Prostate gland (tissue), 2 donors: ENCODE measurements around the gene GTF3A. TPM values are rescaled to one million over a fixed set of nuclear protein-coding genes. Genes with fewer than 3 reads are reported as not detected.

Source experiments
- DNase-seq: peaks from one replicate; pipeline ENCODE4 v3.0.0-alpha.2; 2019; ENCODE audit warnings: low spot score
- H3K27ac ChIP-seq, 2 donors: fragments of 200-600 bp; sonication (generic); 2 replicates each; pipeline ENCODE4 v1.5.1; 2017 to 2019
- H3K27me3 ChIP-seq: fragments of 200-600 bp; sonication (generic); replicated peaks from 2 replicates; pipeline ENCODE4 v1.5.1; 2019; ENCODE audit not compliant: insufficient read depth
- H3K36me3 ChIP-seq, 2 donors: fragments of 200-600 bp; sonication (generic); 1 replicate in 1 of 2; 2 replicates in 1 of 2; pipeline versions ENCODE4 v1.5.1 to v1.8.1; 2017 to 2019
- H3K4me1 ChIP-seq: fragments of 200-600 bp; sonication (generic); replicated peaks from 2 replicates; pipeline ENCODE4 v1.5.1; 2019
- H3K4me3 ChIP-seq, 2 donors: fragments of 200-600 bp; sonication (generic); 2 replicates each; pipeline ENCODE4 v1.5.1; 2017 to 2019
- H3K9me3 ChIP-seq: fragments of 200-600 bp; sonication (generic); 2 replicates; pipeline ENCODE4 v1.5.1; 2017
- CTCF ChIP-seq, 4 experiments: fragments of 200-600 bp in 2 of 4; fragments of 450-650 bp in 2 of 4; sonication (generic) in 2 of 4; IDR thresholded peaks; 1 replicate in 3 of 4; 2 replicates in 1 of 4; pipeline ENCODE4 v1.5.1; 2016 to 2019; ENCODE audit warnings: antibody characterized with exemption in 4 of 4, mild to moderate bottlenecking in 2 of 4, moderate library complexity in 2 of 4
- POLR2A ChIP-seq: fragments of 450-650 bp; IDR thresholded peaks from one replicate; pipeline ENCODE4 v1.6.1; 2016; ENCODE audit warnings: antibody characterized with exemption, mild to moderate bottlenecking
- POLR2AphosphoS5 ChIP-seq: sonication (generic); formaldehyde crosslinking; IDR thresholded peaks from one replicate; pipeline ENCODE4 v1.6.1; 2017; ENCODE audit warnings: antibody characterized with exemption
- WGBS: methylation state at CpG from one replicate; pipeline ENCODE4 v1.1.5; 2018; 5-methylcytosine and 5-hydroxymethylcytosine counted together
- intact Hi-C: fragments of 100-400 bp; cut with DNase I; formaldehyde crosslinking; loops from one replicate; pipeline ENCODE4 v1.14.2; 2022
- total RNA-seq, 2 donors: library from RNA; depleted of rRNA; stranded (reverse); fragments of >200 nt; gene quantifications; one replicate each; pipeline ENCODE4 v1.1.0, GENCODE V29; 2016

GTF3A gene
- total RNA-seq, 2 donors from 2014 or later = 95.0 to 142 TPM

GRCh38 chr13:27432180-27432579, 7.8 kb downstream of the GTF3A start:
- H3K27me3 ChIP-seq = no peaks in the 10 kb centered on the region
- no peak overlapping the region for H3K4me3 ChIP-seq
- no peaks in the 10 kb centered on the region for H3K4me1 ChIP-seq
- no peaks in the 10 kb centered on the region for H3K9me3 ChIP-seq
- DNase-seq = no peak
- TF ChIP-seq CTCF (IDR thresholded peaks at IDR 0.05) (no peak), POLR2AphosphoS5 (no peak), POLR2A (no peak)
- WGBS = 80% methylated on average over 3 of the region's 3 CpGs
- H3K36me3 ChIP-seq = peaks cover 4 to 5% of the 10 kb centered on the region in 2 donors
- H3K27ac ChIP-seq = no peak overlapping the region
- intact Hi-C loops = no loop called here

GRCh38 chr13:27432611-27433210, 8.3 kb downstream of the GTF3A start:
- WGBS = 86% methylated on average over 12 of the region's 12 CpGs
- no peaks in the 10 kb centered on the region for H3K4me1 ChIP-seq
- H3K4me3 ChIP-seq = no peak overlapping the region
- peaks cover 4 to 5% of the 10 kb centered on the region in 2 donors for H3K36me3 ChIP-seq
- H3K27ac ChIP-seq = no peak overlapping the region
- no peak for DNase-seq
- no peaks in the 10 kb centered on the region for H3K27me3 ChIP-seq
- TF ChIP-seq POLR2AphosphoS5 (no peak), POLR2A (no peak), CTCF (IDR thresholded peaks at IDR 0.05) (no peak)
- no peaks in the 10 kb centered on the region for H3K9me3 ChIP-seq
- intact Hi-C loops = no loop called here

GRCh38 chr13:27437126-27437525, 12.7 kb downstream of the GTF3A start:
- no peaks in the 10 kb centered on the region for H3K4me1 ChIP-seq
- DNase-seq = no peak
- no peaks in the 10 kb centered on the region for H3K27me3 ChIP-seq
- H3K9me3 ChIP-seq = no peaks in the 10 kb centered on the region
- no peak overlapping the region for H3K27ac ChIP-seq
- no peak for TF ChIP-seq POLR2A
- TF ChIP-seq CTCF (IDR thresholded peaks at IDR 0.05) = no peak
- TF ChIP-seq POLR2AphosphoS5 = no peak
- peaks cover 4 to 5% of the 10 kb centered on the region in 2 donors for H3K36me3 ChIP-seq
- H3K4me3 ChIP-seq = no peak overlapping the region
- intact Hi-C loops = no loop called here
- WGBS = 90% methylated on average over 2 of the region's 2 CpGs

GRCh38 chr13:27440408-27440807, 16.0 kb downstream of the GTF3A start:
- H3K4me1 ChIP-seq = no peaks in the 10 kb centered on the region
- intact Hi-C loops = no loop called here
- H3K4me3 ChIP-seq = no peak overlapping the region
- H3K27ac ChIP-seq = no peak overlapping the region
- 90% methylated on average over 1 of the region's 1 CpG for WGBS
- H3K9me3 ChIP-seq = no peaks in the 10 kb centered on the region
- TF ChIP-seq POLR2AphosphoS5 (no peak), CTCF (IDR thresholded peaks at IDR 0.05) (no peak), POLR2A (no peak)
- peaks cover 0 to 5% of the 10 kb centered on the region in 2 donors for H3K36me3 ChIP-seq
- H3K27me3 ChIP-seq = no peaks in the 10 kb centered on the region
- DNase-seq = no peak

GRCh38 chr13:27442071-27442647, 17.7 kb downstream of the GTF3A start:
- H3K4me3 ChIP-seq = no peak overlapping the region
- intact Hi-C loops = no loop called here
- no peak overlapping the region for H3K27ac ChIP-seq
- H3K4me1 ChIP-seq = no peaks in the 10 kb centered on the region
- no peaks in the 10 kb centered on the region for H3K27me3 ChIP-seq
- TF ChIP-seq CTCF (IDR thresholded peaks at IDR 0.05) (no peak), POLR2AphosphoS5 (no peak), POLR2A (no peak)
- H3K9me3 ChIP-seq = no peaks in the 10 kb centered on the region
- H3K36me3 ChIP-seq = no peaks in the 10 kb centered on the region
- WGBS = 42% methylated on average over 15 of the region's 15 CpGs
- DNase-seq = no peak
